ENCODE measurements around the gene PPCDC. TPM values are rescaled to one million over a fixed set of nuclear protein-coding genes. Genes with fewer than 3 reads are reported as not detected.
A peak's percentile ranks its signal among the peaks of the same experiment; 100 is the strongest.
"Not testable (repeated sequence)": the region's sequence is repeated elsewhere in the genome, so short reads cannot be mapped to it uniquely, and the experiment has no call there.

The PPCDC gene
- total RNA-seq, 1 experiment from 2014 or later, result 12.0 TPM

- no peak for DNase-seq (ENCODE audit: low read depth, low spot score)
- in situ Hi-C loops (cut with HindIII; ENCODE audit: low pct_unique_long_range_greater_than_20kb, low sequenced_read_pairs), result no loop called here
Observed at GRCh38 chr15:75056036-75056435, 32.6 kb downstream of the PPCDC start.

GRCh38 chr15:75058127-75058905 lies 34.9 kb downstream of the PPCDC start:
- in situ Hi-C loops (cut with HindIII; ENCODE audit: low pct_unique_long_range_greater_than_20kb, low sequenced_read_pairs), result no loop called here
- no peak for DNase-seq (ENCODE audit: low read depth, low spot score)

GRCh38 chr15:75059607-75060006 lies 36.2 kb downstream of the PPCDC start:
- in situ Hi-C loops (cut with HindIII; ENCODE audit: low pct_unique_long_range_greater_than_20kb, low sequenced_read_pairs), result no loop called here
- DNase-seq (ENCODE audit: low read depth, low spot score), result no peak

- no peak for DNase-seq (ENCODE audit: low read depth, low spot score)
- in situ Hi-C loops (cut with HindIII; ENCODE audit: low pct_unique_long_range_greater_than_20kb, low sequenced_read_pairs), result no loop called here
Observed at GRCh38 chr15:75061272-75061671, 37.9 kb downstream of the PPCDC start.

GRCh38 chr15:75062706-75063105 lies 39.3 kb downstream of the PPCDC start:
- in situ Hi-C loops (cut with HindIII; ENCODE audit: low pct_unique_long_range_greater_than_20kb, low sequenced_read_pairs), result no loop called here
- DNase-seq (ENCODE audit: low read depth, low spot score), result no peak

GRCh38 chr15:75063338-75063737 lies 39.9 kb downstream of the PPCDC start:
- in situ Hi-C loops (cut with HindIII; ENCODE audit: low pct_unique_long_range_greater_than_20kb, low sequenced_read_pairs), result no loop called here
- DNase-seq (ENCODE audit: low read depth, low spot score), result no peak

GRCh38 chr15:75063889-75064288 lies 40.5 kb downstream of the PPCDC start:
- no peak for DNase-seq (ENCODE audit: low read depth, low spot score)
- in situ Hi-C loops (cut with HindIII; ENCODE audit: low pct_unique_long_range_greater_than_20kb, low sequenced_read_pairs), result no loop called here

GRCh38 chr15:75064846-75065245 lies 41.5 kb downstream of the PPCDC start:
- DNase-seq (ENCODE audit: low read depth, low spot score), result no peak
- in situ Hi-C loops (cut with HindIII; ENCODE audit: low pct_unique_long_range_greater_than_20kb, low sequenced_read_pairs), result no loop called here

- DNase-seq (ENCODE audit: low read depth, low spot score), result no peak
- in situ Hi-C loops (cut with HindIII; ENCODE audit: low pct_unique_long_range_greater_than_20kb, low sequenced_read_pairs), result no loop called here
Observed at GRCh38 chr15:75065467-75065850, 42.1 kb downstream of the PPCDC start.

GRCh38 chr15:75065851-75066509 lies 42.6 kb downstream of the PPCDC start:
- in situ Hi-C loops (cut with HindIII; ENCODE audit: low pct_unique_long_range_greater_than_20kb, low sequenced_read_pairs), result no loop called here
- DNase-seq (ENCODE audit: low read depth, low spot score), result no peak

- in situ Hi-C loops (cut with HindIII; ENCODE audit: low pct_unique_long_range_greater_than_20kb, low sequenced_read_pairs), result no loop called here
- peak; percentile 54 for DNase-seq (ENCODE audit: low read depth, low spot score)
Observed at GRCh38 chr15:75067123-75067830, 43.9 kb downstream of the PPCDC start.

- in situ Hi-C loops (cut with HindIII; ENCODE audit: low pct_unique_long_range_greater_than_20kb, low sequenced_read_pairs), result no loop called here
- DNase-seq (ENCODE audit: low read depth, low spot score), result no peak
Observed at GRCh38 chr15:75068748-75069147, 45.4 kb downstream of the PPCDC start.

- DNase-seq (ENCODE audit: low read depth, low spot score), result no peak
Observed at GRCh38 chr15:75069301-75069925, 46.0 kb downstream of the PPCDC start.

GRCh38 chr15:75070674-75071073 lies 47.3 kb downstream of the PPCDC start:
- in situ Hi-C loops (cut with HindIII; ENCODE audit: low pct_unique_long_range_greater_than_20kb, low sequenced_read_pairs), result no loop called here
- no peak for DNase-seq (ENCODE audit: low read depth, low spot score)

More at GRCh38 chr15:75069301-75069925, 46.0 kb downstream of the PPCDC start:
- in situ Hi-C loops (cut with HindIII; ENCODE audit: low pct_unique_long_range_greater_than_20kb, low sequenced_read_pairs), result no loop called here

- DNase-seq (ENCODE audit: low read depth, low spot score), result no peak
- in situ Hi-C loops (cut with HindIII; ENCODE audit: low pct_unique_long_range_greater_than_20kb, low sequenced_read_pairs), result no loop called here
Observed at GRCh38 chr15:75073197-75073596, 49.8 kb downstream of the PPCDC start.

- in situ Hi-C loops (cut with HindIII; ENCODE audit: low pct_unique_long_range_greater_than_20kb, low sequenced_read_pairs), result no loop called here
- no peak for DNase-seq (ENCODE audit: low read depth, low spot score)
Observed at GRCh38 chr15:75076277-75076676, 52.9 kb downstream of the PPCDC start.

GRCh38 chr15:75077551-75077961 lies 54.2 kb downstream of the PPCDC start:
- DNase-seq (ENCODE audit: low read depth, low spot score); in situ Hi-C loops (cut with HindIII; ENCODE audit: low pct_unique_long_range_greater_than_20kb, low sequenced_read_pairs): not testable (repeated sequence)

- in situ Hi-C loops (cut with HindIII; ENCODE audit: low pct_unique_long_range_greater_than_20kb, low sequenced_read_pairs), result no loop called here
- DNase-seq (ENCODE audit: low read depth, low spot score), result no peak
Observed at GRCh38 chr15:75081150-75081549, 57.8 kb downstream of the PPCDC start.

Measured in SK-MEL-5 (cell line).